Measurements from ENCODE around the gene TEX36. TPM values are rescaled to one million over a fixed set of nuclear protein-coding genes. Genes with fewer than 3 reads are reported as not detected.
"Not testable (repeated sequence)": the region's sequence is repeated elsewhere in the genome, so short reads cannot be mapped to it uniquely, and the experiment has no call there.

Gene TEX36
- total RNA-seq, 2 experiments from 2014 or later = not detected

- Mint-ChIP-seq H3K9me3 (peaks cover 3% of the 10 kb centered on the region), H3K27me3 (peaks cover 4% of the 10 kb centered on the region), H3K4me3 (no peak overlapping the region), H3K27ac (no peak overlapping the region), H3K36me3 (ENCODE audit: low read depth) (no peaks in the 10 kb centered on the region), H3K4me1 (no peaks in the 10 kb centered on the region)
- CTCF ChIA-PET = no interaction called here
- DNase-seq = no peak
- POLR2A ChIA-PET = no interaction called here
Observed at GRCh38 chr10:125683821-125684220, 858 bp upstream of the TEX36 start.

- Mint-ChIP-seq H3K4me1 (no peaks in the 10 kb centered on the region), H3K27me3 (no peaks in the 10 kb centered on the region), H3K4me3 (no peak overlapping the region), H3K27ac (no peak overlapping the region), H3K9me3 (peaks cover 12% of the 10 kb centered on the region), H3K36me3 (ENCODE audit: low read depth) (no peaks in the 10 kb centered on the region)
- no peak for DNase-seq
- POLR2A ChIA-PET = no interaction called here
- CTCF ChIA-PET = no interaction called here
Observed at GRCh38 chr10:125679436-125679835, 3.5 kb downstream of the TEX36 start.

GRCh38 chr10:125672884-125673283 is 10.1 kb downstream of the TEX36 start:
- peaks cover 9% of the 10 kb centered on the region for H3K27me3 Mint-ChIP-seq
- no peaks in the 10 kb centered on the region for H3K4me1 Mint-ChIP-seq
- H3K36me3 Mint-ChIP-seq (ENCODE audit: low read depth) = no peaks in the 10 kb centered on the region
- ChIA-PET POLR2A (no interaction called here), CTCF (no interaction called here)
- no peak for DNase-seq
- H3K27ac Mint-ChIP-seq = no peak overlapping the region
- H3K4me3 Mint-ChIP-seq = no peak overlapping the region
- peaks cover 8% of the 10 kb centered on the region for H3K9me3 Mint-ChIP-seq

GRCh38 chr10:125662584-125662983 is 20.4 kb downstream of the TEX36 start:
- Mint-ChIP-seq H3K9me3 (no peaks in the 10 kb centered on the region), H3K36me3 (ENCODE audit: low read depth) (no peaks in the 10 kb centered on the region), H3K4me1 (no peaks in the 10 kb centered on the region), H3K27me3 (no peaks in the 10 kb centered on the region), H3K4me3 (no peak overlapping the region), H3K27ac (no peak overlapping the region)
- POLR2A ChIA-PET = no interaction called here
- CTCF ChIA-PET = no interaction called here
- no peak for DNase-seq

- no peak for DNase-seq
- H3K4me3 Mint-ChIP-seq = no peak overlapping the region
- H3K4me1 Mint-ChIP-seq = no peaks in the 10 kb centered on the region
- no peaks in the 10 kb centered on the region for H3K27me3 Mint-ChIP-seq
- CTCF ChIA-PET = no interaction called here
- H3K27ac Mint-ChIP-seq = no peak overlapping the region
- H3K9me3 Mint-ChIP-seq = no peaks in the 10 kb centered on the region
- POLR2A ChIA-PET = no interaction called here
- no peaks in the 10 kb centered on the region for H3K36me3 Mint-ChIP-seq (ENCODE audit: low read depth)
Observed at GRCh38 chr10:125661941-125662515, 20.9 kb downstream of the TEX36 start.

- CTCF ChIA-PET = no interaction called here
- H3K4me3 Mint-ChIP-seq = no peak overlapping the region
- POLR2A ChIA-PET = no interaction called here
- no peak for DNase-seq
- no peaks in the 10 kb centered on the region for H3K4me1 Mint-ChIP-seq
- no peaks in the 10 kb centered on the region for H3K36me3 Mint-ChIP-seq (ENCODE audit: low read depth)
- no peak overlapping the region for H3K27ac Mint-ChIP-seq
- H3K27me3 Mint-ChIP-seq = no peaks in the 10 kb centered on the region
- no peaks in the 10 kb centered on the region for H3K9me3 Mint-ChIP-seq
Observed at GRCh38 chr10:125661431-125661940, 21.5 kb downstream of the TEX36 start.

- H3K4me3 Mint-ChIP-seq = no peak overlapping the region
- no peaks in the 10 kb centered on the region for H3K4me1 Mint-ChIP-seq
- no peaks in the 10 kb centered on the region for H3K9me3 Mint-ChIP-seq
- ChIA-PET CTCF (no interaction called here), POLR2A (no interaction called here)
- H3K27ac Mint-ChIP-seq = no peak overlapping the region
- no peaks in the 10 kb centered on the region for H3K27me3 Mint-ChIP-seq
- no peak for DNase-seq
- no peaks in the 10 kb centered on the region for H3K36me3 Mint-ChIP-seq (ENCODE audit: low read depth)
Observed at GRCh38 chr10:125659071-125659470, 23.9 kb downstream of the TEX36 start.

GRCh38 chr10:125656523-125656922 is 26.4 kb downstream of the TEX36 start:
- no peak overlapping the region for H3K27ac Mint-ChIP-seq
- DNase-seq = no peak
- no peaks in the 10 kb centered on the region for H3K4me1 Mint-ChIP-seq
- H3K36me3 Mint-ChIP-seq (ENCODE audit: low read depth) = no peaks in the 10 kb centered on the region
- no peak overlapping the region for H3K4me3 Mint-ChIP-seq
- ChIA-PET CTCF (no interaction called here), POLR2A (no interaction called here)
- H3K9me3 Mint-ChIP-seq = no peaks in the 10 kb centered on the region
- no peaks in the 10 kb centered on the region for H3K27me3 Mint-ChIP-seq

GRCh38 chr10:125653113-125653512 is 29.9 kb downstream of the TEX36 start:
- DNase-seq; H3K27ac Mint-ChIP-seq; H3K9me3 Mint-ChIP-seq; POLR2A ChIA-PET; CTCF ChIA-PET; H3K27me3 Mint-ChIP-seq; H3K36me3 Mint-ChIP-seq (ENCODE audit: low read depth); H3K4me3 Mint-ChIP-seq; H3K4me1 Mint-ChIP-seq: not testable (repeated sequence)

GRCh38 chr10:125646311-125646710 is 36.7 kb downstream of the TEX36 start:
- POLR2A ChIA-PET = no interaction called here
- Mint-ChIP-seq H3K36me3 (ENCODE audit: low read depth) (no peaks in the 10 kb centered on the region), H3K9me3 (no peaks in the 10 kb centered on the region), H3K4me3 (no peak overlapping the region), H3K4me1 (no peaks in the 10 kb centered on the region), H3K27ac (no peak overlapping the region), H3K27me3 (no peaks in the 10 kb centered on the region)
- no peak for DNase-seq
- CTCF ChIA-PET = no interaction called here

GRCh38 chr10:125641398-125641797 is 41.6 kb downstream of the TEX36 start:
- H3K9me3 Mint-ChIP-seq = no peaks in the 10 kb centered on the region
- CTCF ChIA-PET = no interaction called here
- H3K27ac Mint-ChIP-seq = no peak overlapping the region
- POLR2A ChIA-PET = no interaction called here
- H3K36me3 Mint-ChIP-seq (ENCODE audit: low read depth) = no peaks in the 10 kb centered on the region
- H3K27me3 Mint-ChIP-seq = no peaks in the 10 kb centered on the region
- no peak for DNase-seq
- H3K4me3 Mint-ChIP-seq = no peak overlapping the region
- no peaks in the 10 kb centered on the region for H3K4me1 Mint-ChIP-seq

GRCh38 chr10:125640653-125641052 is 42.3 kb downstream of the TEX36 start:
- H3K9me3 Mint-ChIP-seq = no peaks in the 10 kb centered on the region
- ChIA-PET POLR2A (no interaction called here), CTCF (no interaction called here)
- no peaks in the 10 kb centered on the region for H3K4me1 Mint-ChIP-seq
- no peak overlapping the region for H3K4me3 Mint-ChIP-seq
- H3K36me3 Mint-ChIP-seq (ENCODE audit: low read depth) = no peaks in the 10 kb centered on the region
- DNase-seq = no peak
- H3K27me3 Mint-ChIP-seq = no peaks in the 10 kb centered on the region
- no peak overlapping the region for H3K27ac Mint-ChIP-seq

- ChIA-PET POLR2A (no interaction called here), CTCF (no interaction called here)
- no peaks in the 10 kb centered on the region for H3K36me3 Mint-ChIP-seq (ENCODE audit: low read depth)
- no peaks in the 10 kb centered on the region for H3K9me3 Mint-ChIP-seq
- H3K27ac Mint-ChIP-seq = no peak overlapping the region
- H3K4me1 Mint-ChIP-seq = no peaks in the 10 kb centered on the region
- no peak overlapping the region for H3K4me3 Mint-ChIP-seq
- no peak for DNase-seq
- no peaks in the 10 kb centered on the region for H3K27me3 Mint-ChIP-seq
Observed at GRCh38 chr10:125639846-125640245, 43.1 kb downstream of the TEX36 start.

GRCh38 chr10:125638555-125638954 is 44.4 kb downstream of the TEX36 start:
- no peak for DNase-seq
- ChIA-PET CTCF (no interaction called here), POLR2A (no interaction called here)
- H3K9me3 Mint-ChIP-seq = no peaks in the 10 kb centered on the region
- H3K4me3 Mint-ChIP-seq = no peak overlapping the region
- no peaks in the 10 kb centered on the region for H3K36me3 Mint-ChIP-seq (ENCODE audit: low read depth)
- no peaks in the 10 kb centered on the region for H3K4me1 Mint-ChIP-seq
- H3K27me3 Mint-ChIP-seq = no peaks in the 10 kb centered on the region
- H3K27ac Mint-ChIP-seq = no peak overlapping the region

GRCh38 chr10:125637496-125637895 is 45.5 kb downstream of the TEX36 start:
- Mint-ChIP-seq H3K4me3 (no peak overlapping the region), H3K27ac (no peak overlapping the region), H3K4me1 (no peaks in the 10 kb centered on the region), H3K9me3 (no peaks in the 10 kb centered on the region), H3K36me3 (ENCODE audit: low read depth) (no peaks in the 10 kb centered on the region), H3K27me3 (no peaks in the 10 kb centered on the region)
- ChIA-PET POLR2A (no interaction called here), CTCF (interaction anchor here (0.5 kb wide), 1 partner anchor 72 kb away, joined by 3 read pairs; no protein-coding TSS in a partner anchor)
- DNase-seq = no peak
